HG02623 (cell line): ENCODE data around the gene MPG.
"Not testable (repeated sequence)": the region's sequence is repeated elsewhere in the genome, so short reads cannot be mapped to it uniquely, and the experiment has no call there.

ENCODE experiments used
- ATAC-seq: cut with Tn5 transposase; IDR thresholded peaks from one replicate; pipeline ENCODE4 v1.9.1; 2021; ENCODE audit warnings: moderate library complexity; ENCODE audit not compliant: unreplicated experiment

Gene MPG

DNA sequence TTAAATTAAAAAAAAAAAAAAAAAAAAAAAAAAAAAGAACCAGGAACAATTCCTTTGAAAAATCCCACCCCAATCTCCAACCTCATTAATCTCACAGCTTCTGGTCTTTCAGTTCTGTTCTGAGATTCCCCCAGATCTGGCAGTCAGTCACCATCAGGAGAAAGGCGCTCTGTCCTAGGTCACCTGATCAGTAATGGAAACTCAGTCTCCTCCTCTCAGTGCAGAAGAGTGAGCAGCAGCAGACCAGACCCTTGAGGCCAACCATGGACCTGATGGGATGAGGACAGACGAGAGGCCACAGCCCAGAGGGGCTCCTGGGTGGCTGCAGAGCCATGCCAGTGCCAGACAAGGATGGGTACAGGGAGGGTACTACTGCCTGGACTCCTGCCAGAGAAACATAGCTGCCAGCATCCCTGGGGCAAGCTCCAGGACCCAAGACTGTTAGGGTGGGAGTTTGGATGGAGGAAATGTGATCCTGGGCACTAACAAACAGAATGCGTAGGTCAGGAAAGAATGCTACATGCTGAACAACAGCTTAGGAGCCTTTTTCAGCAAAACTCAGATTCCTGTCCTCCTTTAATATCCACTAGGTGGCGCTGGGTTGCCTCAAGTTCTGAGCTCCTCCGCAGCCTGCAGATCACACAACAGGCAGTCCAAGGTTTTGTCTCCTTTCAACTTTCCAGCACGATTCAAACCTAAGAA lies 28.7 kb downstream of the MPG start:
- ATAC-seq = no peak

DNA sequence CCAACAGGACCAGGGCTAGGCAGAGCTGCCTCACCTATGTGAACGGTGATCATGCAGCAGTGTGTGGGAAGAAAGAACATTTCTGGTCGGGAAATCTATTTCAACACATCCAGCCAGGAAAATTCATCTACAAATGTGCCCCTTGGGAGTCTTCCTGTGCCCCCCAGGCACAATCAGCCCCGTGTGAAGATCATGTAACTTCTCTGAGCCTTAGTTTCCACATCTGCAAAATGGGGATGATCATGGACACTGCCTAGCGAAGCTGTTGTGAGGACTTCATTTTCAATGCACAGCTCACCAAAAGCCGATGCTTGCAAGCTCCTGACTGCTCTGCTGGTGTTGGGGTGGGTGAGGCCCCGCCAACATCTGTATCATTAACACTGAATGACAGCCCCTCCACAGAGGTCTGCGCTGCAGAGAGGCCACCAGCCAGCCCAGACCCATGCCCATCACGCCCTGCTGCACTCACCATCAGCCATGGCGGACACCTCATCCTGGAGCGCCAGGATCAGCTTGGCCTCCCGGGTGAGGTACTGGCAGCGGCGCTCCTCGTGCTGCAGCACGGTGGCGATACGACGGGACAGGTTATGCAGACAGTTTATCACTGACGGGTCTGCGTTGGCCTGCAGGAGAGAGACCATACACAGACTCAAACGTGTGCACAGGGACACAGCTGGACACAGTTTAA lies 34.3 kb downstream of the MPG start:
- no peak for ATAC-seq

DNA sequence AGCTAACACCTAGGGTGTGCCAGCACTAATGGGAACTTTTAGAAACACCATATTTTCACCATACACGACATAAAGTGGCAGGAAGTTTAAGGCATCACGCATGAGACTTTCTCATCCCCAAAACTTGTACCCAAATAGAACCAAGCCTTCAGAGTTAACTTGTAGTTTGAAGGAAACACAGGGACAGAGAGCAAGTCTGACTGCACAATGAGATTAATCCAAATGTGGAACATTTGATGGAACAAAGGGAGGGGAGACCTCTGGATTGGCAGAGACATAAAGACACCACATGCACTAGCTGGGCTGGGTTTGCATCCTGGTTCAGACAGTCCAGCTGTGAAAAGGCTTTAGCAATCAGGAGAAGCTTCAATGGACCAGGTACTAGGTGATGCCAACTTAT lies 36.3 kb downstream of the MPG start:
- no peak for ATAC-seq

DNA sequence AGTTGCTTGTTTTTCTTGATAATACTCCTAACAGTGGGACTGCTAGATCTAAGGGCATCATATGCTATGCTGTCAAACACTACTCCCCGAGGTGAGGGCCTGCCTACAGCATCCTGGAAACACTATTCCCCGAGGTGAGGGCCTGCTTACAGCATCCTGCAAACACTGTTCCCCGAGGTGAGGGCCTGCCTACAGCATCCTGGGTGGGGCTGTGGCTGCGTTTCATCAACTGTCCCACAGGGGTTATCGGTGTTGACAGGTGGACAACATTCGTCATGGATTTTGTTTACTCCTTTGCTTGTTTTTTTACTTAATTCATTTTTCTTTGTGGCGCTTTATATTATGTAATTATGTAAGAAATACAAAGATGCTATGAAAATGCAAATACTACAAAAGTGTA lies 38.0 kb downstream of the MPG start:
- no peak for ATAC-seq

DNA sequence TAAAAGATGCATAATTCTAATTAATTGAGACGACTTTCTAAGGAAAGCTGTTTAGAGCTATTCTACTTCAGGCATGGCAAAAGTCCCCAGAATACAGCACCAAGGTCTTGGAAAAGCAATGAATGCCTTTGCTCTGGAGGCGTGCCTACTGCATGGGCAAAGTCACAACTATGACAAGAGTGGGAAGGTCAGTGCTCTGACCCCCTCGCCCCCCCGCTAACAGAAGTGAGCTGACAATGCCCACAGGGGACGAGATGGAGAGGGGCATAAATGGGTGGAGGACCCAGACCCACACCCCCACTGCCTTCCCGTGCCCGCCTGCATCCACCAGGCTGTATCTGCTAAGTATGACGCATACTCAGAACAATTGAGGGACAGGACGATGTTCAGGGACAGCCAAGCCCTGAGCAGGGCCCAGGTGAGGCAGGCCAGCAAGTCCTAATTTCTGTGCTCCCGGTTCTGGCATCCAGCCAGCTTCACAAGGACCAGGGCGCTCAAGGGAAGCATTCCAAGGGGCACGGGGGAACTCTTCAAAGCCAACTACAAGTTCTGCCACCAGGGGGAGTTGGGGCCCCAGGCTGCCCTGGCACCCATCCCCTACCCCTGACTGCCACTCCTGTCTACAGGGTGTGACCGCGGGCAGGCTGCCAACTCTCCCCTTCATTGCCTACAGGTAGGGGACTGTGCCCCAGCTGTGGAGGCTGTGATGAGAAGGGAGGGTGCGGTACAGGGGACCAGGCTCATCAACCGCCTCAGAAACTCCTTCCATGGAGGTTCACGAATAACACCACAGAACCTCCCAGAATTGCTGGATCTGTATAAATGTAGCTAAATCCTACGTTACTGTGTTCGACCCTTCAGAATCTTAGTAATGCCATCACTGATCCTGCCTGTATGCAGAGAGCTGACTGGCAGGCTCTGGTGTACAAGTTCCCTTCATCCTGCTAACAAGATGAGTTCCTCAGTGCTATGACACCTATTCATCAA lies 39.6 kb downstream of the MPG start:
- no peak for ATAC-seq

DNA sequence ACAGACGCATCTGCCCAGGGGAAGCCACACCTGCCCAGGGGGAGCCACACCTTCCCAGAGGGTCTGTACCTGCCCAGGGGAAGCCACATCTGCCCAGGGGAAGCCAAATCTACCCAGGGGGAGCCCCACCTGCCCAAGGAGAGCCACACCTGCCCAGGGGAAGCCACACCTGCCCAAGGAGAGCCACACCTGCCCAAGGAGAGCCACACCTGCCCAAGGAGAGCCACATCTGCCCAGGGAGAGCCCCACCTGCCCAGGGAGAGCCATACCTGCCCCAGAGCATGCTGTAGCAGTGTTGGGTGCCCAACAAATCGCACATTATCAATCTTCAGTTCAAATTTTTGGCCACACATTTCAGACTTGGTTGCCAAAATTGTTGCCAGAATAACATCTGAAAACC lies 40.8 kb downstream of the MPG start:
- ATAC-seq = no peak

DNA sequence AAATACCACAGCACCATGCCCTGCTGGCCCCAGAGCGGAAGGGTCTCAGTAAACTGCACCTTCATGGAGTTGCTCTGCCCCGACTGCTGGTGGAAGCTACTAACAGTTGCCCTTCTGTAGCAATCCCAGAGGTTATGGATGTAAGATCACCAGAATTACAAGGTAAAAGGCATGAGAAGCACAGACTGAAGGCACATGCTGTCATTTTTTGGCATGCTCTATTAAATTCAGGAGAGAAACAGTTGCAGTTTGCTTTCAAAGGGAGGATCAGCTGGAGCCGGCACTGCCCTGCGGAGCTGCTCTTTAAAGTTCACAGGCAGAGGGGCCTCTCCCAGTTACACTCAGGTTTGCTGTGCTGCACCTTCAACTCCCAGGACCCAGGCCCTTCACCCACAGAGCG lies 41.3 kb downstream of the MPG start:
- no peak for ATAC-seq

DNA sequence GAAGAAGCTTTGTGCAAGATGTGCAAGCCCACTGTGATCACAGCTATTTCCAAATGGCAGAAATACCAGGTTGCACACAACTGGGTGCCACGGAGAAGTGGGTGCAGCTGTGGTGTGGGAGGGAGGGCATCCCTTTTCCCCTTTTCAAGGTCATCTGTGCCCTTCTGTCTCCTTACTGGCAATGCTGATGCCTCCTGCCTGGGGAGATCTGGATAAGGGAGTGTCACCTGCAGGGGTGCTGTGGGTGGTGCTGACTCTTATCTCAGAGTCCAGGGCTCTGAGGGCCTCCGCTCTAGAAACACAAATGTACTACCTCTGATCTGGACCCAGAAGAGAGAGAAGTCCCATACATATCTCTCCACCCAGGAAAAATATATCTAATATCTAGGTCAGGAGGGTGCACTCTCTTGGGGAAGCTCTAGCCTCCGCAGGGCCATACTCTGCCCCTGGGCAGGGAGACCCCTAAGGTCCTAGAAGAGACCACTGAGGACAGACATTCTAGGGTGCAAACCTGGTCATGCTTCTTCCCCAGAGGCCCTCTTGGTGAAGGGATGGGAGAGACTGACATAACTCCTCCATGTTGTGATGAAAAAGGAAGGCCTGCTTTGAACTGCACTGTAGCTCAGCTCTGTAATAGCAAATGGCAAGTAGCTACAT lies 41.9 kb downstream of the MPG start:
- ATAC-seq = no peak

DNA sequence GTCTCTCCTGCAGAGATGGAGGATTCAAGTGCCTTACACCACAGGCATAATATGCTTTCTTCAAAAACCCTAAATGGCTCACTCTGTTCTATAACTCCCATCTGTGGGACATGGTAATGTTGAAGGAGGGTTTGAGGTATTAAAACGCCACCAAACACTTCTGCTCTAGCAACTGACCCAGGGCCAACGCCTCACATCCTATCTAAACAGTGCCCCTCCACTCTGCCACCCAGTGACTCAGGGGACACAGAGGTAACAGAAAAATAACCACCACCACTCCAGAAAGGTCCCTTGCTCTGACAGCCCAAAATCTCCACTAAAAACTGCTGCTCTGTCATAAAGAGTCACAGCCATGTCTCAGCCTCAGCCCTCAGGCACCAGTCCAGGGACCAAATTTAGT lies 42.7 kb downstream of the MPG start:
- no peak for ATAC-seq

DNA sequence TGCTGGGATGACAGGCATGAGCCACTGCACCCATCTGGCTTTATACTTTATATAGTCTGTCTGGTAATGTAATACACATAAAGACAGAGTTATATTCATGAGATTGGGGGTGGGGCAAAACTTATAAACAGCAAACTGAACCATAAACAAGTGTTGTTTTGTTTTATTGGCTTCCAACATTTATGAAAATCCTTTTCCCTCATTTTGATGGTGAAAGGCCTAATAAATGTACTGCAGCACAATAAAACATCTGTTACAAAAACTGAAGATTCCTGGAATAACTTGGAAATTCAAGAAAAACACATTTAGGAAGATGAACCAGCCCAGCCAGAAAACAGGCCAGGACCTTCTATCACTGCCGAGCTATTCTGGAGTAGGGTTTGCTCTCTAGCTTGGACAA lies 44.3 kb downstream of the MPG start:
- ATAC-seq = no peak

DNA sequence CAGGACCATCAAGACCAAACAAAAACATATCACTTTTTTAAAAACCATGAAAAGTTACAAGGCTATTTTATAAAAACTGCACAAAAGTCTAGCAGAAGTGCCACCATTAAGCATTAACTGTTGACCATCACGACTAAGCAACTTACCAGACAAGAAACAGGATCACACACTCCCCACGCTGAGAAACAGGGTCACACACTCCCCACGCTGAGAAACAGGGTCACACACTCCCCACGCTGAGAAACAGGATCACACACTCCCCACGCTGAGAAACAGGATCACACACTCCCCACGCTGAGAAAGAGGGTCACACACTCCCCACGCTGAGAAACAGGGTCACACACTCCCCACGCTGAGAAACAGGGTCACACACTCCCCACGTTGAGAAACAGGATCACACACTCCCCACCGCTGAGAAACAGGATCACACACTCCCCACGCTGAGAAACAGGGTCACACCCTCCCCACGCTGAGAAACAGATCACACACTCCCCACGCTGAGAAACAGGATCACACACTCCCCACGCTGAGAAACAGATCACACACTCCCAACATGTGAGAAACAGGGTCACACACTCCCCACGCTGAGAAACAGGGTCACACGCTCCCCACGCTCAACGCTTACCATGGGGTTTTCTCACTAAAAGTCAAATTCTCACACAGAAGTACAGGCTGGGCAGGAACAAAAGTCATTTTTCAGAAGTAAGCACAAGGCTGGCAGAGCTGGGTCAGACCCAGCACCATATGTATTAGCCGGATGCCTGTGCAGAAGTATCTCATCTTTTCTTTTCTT lies 45.7 kb downstream of the MPG start:
- not testable (repeated sequence) for ATAC-seq

DNA sequence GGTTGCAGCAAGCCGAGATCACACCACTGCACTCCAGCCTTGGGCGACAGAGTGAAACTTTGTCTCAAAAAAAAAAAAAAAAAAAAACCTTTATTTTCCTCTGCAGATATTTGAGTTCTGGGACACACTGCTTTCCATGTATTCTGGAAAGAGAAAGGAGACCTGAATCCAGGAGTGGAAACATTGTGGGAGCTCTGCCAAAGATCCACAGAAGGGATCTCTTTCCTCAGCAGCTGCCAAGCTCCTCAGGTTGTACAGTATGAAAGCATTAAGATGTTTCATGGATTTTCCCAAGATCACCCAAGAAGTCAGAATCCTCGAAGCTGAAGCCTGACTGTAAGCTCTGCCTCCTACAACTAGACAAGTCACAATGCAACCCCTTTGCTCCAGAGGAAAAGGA lies 47.0 kb downstream of the MPG start:
- ATAC-seq = no peak

DNA sequence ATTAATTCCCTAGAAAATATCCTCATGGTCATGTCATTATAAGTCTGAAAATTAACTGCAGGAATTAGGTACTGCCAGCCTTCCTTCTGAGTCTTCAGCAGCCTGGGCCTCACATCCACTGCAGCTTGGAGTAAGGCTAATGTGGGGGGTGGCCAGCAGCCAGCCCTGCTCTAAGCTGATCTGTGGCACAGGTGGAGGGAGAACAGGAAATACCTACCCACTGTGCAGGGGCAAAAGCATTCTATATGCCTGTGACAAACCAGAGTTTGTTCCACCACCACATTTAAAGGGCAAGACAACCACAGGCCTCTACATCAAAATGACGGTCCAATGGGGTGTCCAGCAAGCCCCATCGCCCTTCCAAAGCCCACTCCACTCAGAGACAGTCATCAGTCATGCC lies 51.0 kb downstream of the MPG start:
- no peak for ATAC-seq

DNA sequence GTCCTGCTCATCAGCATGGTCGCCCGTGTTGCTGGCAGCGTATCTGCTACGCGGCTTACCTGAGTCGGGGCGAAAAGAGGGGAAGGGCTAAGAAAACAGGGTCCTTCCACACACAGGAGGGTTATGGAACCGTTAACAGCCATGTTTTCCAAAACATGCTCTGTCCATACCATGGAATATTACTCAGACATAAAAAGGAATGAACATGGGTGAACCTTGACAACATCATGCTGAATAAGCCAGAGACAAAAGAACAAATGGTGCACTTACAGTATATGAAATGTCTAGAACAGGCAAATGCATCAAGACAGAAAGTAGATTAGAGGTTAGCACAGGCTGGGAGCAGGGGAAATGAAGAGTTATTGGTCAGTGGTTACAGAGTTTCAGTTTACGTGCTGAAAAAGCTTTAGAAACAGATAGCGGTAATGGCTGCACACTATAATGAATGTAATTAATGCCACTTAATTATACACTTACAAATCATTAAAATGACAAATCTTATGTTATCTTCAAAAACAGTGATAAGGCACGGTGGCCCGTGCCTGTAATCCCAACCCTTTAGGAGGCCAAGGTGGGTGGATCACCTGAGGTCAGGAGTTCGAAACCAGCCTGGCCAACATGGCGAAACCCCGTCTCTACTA lies 52.6 kb downstream of the MPG start:
- ATAC-seq = no peak

DNA sequence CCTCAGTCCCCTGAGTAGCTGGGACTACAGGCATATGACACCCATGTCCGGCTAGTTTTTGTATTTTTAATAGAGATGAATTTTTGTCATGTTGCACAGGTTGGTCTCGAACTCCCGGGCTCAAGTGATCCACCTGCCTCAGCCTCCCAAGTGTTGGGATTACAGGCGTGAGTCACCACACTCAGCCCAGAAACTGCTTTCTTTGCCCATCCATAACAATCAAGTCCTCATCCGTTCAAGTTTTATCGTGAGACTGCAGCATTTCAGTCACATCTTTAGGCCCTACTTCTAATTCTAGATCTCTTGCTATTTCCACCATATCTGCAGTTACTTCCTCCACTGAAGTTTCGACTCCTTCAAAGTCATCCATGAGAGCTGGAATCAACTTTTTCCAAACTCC lies 54.1 kb downstream of the MPG start:
- no peak for ATAC-seq

DNA sequence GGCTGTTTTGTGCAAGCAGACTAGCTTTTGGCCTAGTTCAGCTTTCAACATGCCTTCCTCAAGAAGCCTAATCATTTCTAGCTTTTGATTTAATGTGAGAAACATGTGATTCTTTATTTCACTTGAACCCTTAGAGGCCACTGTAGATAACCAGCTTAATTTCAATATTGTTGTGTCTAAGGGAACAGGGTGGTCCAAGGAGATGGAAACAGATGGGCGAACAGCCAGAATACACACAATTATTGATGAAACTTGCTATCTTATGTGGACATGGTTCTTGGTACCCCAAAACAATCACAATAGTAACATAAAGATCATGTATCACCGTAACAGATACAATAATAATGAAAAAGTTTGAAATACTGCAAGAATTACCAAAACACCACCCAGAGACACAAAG lies 55.7 kb downstream of the MPG start:
- no peak for ATAC-seq
